Liver (tissue), 3 donors: ENCODE data around the gene SLC4A5.

Experiments used
- EGR1 ChIP-seq, 2 donors: IDR thresholded peaks; 2 replicates each; pipeline ENCODE4 v1.6.1; 2016 to 2018; ENCODE audit warnings: antibody characterized with exemption in 2 of 2, low read depth in 2 of 2
- GABPA ChIP-seq, 2 donors: IDR thresholded peaks in 1 of 2; conservative IDR thresholded peaks in 1 of 2; 2 replicates each; pipeline ENCODE4 v1.6.1; 2016; ENCODE audit warnings: antibody characterized with exemption in 2 of 2, mild to moderate bottlenecking in 1 of 2, moderate library complexity in 1 of 2
- HNF4G ChIP-seq: IDR thresholded peaks from 2 replicates; pipeline ENCODE4 v1.6.1; 2016; ENCODE audit warnings: antibody characterized with exemption
- JUND ChIP-seq, 2 donors: IDR thresholded peaks; 2 replicates each; pipeline ENCODE4 v1.6.1; 2016; ENCODE audit warnings: antibody characterized with exemption in 2 of 2
- RXRA ChIP-seq, 2 donors: IDR thresholded peaks; 2 replicates each; pipeline ENCODE4 v1.6.1; 2017 to 2018; ENCODE audit warnings: antibody characterized with exemption in 2 of 2, mild to moderate bottlenecking in 1 of 2
- SP1 ChIP-seq: IDR thresholded peaks from 2 replicates; pipeline ENCODE4 v1.6.1; 2018; ENCODE audit warnings: antibody characterized with exemption, mild to moderate bottlenecking
- YY1 ChIP-seq: IDR thresholded peaks from 2 replicates; pipeline ENCODE4 v1.6.1; 2016; ENCODE audit warnings: antibody characterized with exemption, mild to moderate bottlenecking
- TF ChIP-seq, protein P1 (sequence below): fragments of 150-350 bp; IDR thresholded peaks from 2 replicates; pipeline ENCODE4 v1.5.1; 2017; ENCODE audit warnings: improper control_type of control experiment, low read depth, low read length; ENCODE audit not compliant: missing input control
- TF ChIP-seq, protein P2 (sequence below): IDR thresholded peaks from 2 replicates; pipeline ENCODE4 v1.6.1; 2016; ENCODE audit warnings: antibody characterized with exemption, mild to moderate bottlenecking
- TF ChIP-seq, protein P3 (sequence below): IDR thresholded peaks from 2 replicates; pipeline ENCODE4 v1.6.1; 2016; ENCODE audit warnings: antibody characterized with exemption
- donor health status: healthy.
- donor health status: healthy.

- TF ChIP-seq SP1 (no peak), RXRA (IDR thresholded peaks at IDR 0.05) (no peak), GABPA (IDR thresholded peaks at IDR 0.05 in 1 of 2, conservative IDR thresholded peaks at IDR 0.05 in 1 of 2) (no peak), JUND (IDR thresholded peaks at IDR 0.05) (no peak), YY1 (no peak), HNF4G (no peak), EGR1 (IDR thresholded peaks at IDR 0.05; ENCODE audit: low read depth in 2 of 2) (no peak)
- TF ChIP-seq, protein P1, sequence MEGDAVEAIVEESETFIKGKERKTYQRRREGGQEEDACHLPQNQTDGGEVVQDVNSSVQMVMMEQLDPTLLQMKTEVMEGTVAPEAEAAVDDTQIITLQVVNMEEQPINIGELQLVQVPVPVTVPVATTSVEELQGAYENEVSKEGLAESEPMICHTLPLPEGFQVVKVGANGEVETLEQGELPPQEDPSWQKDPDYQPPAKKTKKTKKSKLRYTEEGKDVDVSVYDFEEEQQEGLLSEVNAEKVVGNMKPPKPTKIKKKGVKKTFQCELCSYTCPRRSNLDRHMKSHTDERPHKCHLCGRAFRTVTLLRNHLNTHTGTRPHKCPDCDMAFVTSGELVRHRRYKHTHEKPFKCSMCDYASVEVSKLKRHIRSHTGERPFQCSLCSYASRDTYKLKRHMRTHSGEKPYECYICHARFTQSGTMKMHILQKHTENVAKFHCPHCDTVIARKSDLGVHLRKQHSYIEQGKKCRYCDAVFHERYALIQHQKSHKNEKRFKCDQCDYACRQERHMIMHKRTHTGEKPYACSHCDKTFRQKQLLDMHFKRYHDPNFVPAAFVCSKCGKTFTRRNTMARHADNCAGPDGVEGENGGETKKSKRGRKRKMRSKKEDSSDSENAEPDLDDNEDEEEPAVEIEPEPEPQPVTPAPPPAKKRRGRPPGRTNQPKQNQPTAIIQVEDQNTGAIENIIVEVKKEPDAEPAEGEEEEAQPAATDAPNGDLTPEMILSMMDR: no peak
- TF ChIP-seq, protein P2, sequence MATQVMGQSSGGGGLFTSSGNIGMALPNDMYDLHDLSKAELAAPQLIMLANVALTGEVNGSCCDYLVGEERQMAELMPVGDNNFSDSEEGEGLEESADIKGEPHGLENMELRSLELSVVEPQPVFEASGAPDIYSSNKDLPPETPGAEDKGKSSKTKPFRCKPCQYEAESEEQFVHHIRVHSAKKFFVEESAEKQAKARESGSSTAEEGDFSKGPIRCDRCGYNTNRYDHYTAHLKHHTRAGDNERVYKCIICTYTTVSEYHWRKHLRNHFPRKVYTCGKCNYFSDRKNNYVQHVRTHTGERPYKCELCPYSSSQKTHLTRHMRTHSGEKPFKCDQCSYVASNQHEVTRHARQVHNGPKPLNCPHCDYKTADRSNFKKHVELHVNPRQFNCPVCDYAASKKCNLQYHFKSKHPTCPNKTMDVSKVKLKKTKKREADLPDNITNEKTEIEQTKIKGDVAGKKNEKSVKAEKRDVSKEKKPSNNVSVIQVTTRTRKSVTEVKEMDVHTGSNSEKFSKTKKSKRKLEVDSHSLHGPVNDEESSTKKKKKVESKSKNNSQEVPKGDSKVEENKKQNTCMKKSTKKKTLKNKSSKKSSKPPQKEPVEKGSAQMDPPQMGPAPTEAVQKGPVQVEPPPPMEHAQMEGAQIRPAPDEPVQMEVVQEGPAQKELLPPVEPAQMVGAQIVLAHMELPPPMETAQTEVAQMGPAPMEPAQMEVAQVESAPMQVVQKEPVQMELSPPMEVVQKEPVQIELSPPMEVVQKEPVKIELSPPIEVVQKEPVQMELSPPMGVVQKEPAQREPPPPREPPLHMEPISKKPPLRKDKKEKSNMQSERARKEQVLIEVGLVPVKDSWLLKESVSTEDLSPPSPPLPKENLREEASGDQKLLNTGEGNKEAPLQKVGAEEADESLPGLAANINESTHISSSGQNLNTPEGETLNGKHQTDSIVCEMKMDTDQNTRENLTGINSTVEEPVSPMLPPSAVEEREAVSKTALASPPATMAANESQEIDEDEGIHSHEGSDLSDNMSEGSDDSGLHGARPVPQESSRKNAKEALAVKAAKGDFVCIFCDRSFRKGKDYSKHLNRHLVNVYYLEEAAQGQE: no peak
- TF ChIP-seq, protein P3, sequence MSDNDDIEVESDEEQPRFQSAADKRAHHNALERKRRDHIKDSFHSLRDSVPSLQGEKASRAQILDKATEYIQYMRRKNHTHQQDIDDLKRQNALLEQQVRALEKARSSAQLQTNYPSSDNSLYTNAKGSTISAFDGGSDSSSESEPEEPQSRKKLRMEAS: no peak
These were observed 73.5 kb downstream of the SLC4A5 start for GRCh38 chr2:74269667-74270066.
